Measurements from ENCODE around the gene PICK1.

DNA sequence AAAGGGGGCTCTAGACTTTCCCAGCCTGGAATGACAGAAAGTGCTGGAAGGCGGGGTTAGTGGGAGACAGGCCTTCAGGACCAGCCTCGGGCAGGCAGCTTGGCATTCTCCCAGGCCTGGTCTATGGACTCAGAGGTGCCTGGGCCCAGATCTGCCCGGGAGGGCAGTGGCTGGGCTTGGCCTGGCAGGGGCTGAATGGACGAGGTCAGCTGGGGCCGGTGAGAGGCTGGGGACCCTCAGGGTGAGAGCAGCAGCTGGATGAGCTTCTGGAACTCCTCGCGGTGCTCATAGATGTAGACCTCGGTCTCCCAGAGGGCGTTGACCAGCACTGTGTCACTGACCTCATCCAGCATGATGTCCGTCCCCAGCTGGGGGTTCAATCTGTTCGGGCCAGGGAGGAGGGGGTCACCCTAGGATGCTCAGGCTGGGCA lies 54.7 kb downstream of the PICK1 start:
- TF ChIP-seq, protein P1, sequence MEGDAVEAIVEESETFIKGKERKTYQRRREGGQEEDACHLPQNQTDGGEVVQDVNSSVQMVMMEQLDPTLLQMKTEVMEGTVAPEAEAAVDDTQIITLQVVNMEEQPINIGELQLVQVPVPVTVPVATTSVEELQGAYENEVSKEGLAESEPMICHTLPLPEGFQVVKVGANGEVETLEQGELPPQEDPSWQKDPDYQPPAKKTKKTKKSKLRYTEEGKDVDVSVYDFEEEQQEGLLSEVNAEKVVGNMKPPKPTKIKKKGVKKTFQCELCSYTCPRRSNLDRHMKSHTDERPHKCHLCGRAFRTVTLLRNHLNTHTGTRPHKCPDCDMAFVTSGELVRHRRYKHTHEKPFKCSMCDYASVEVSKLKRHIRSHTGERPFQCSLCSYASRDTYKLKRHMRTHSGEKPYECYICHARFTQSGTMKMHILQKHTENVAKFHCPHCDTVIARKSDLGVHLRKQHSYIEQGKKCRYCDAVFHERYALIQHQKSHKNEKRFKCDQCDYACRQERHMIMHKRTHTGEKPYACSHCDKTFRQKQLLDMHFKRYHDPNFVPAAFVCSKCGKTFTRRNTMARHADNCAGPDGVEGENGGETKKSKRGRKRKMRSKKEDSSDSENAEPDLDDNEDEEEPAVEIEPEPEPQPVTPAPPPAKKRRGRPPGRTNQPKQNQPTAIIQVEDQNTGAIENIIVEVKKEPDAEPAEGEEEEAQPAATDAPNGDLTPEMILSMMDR (IDR thresholded peaks at IDR 0.05) = no peak
- TF ChIP-seq POLR2A (IDR thresholded peaks at IDR 0.05) = no peak

All from testis (tissue), 2 donors.